Thoracic aorta (tissue), 2 donors: ENCODE measurements around the gene FBLN7. TPM values are rescaled to one million over a fixed set of nuclear protein-coding genes. Genes with fewer than 3 reads are reported as not detected.
"Not testable (repeated sequence)": the region's sequence is repeated elsewhere in the genome, so short reads cannot be mapped to it uniquely, and the experiment has no call there.

Source experiments
- ATAC-seq: fragments of 150-250 bp; one replicate; pipeline ENCODE4 v1.8.0; 2017; ENCODE audit warnings: low read depth; ENCODE audit not compliant: insufficient number of reproducible peaks, low FRiP score
- DNase-seq: peaks from one replicate; pipeline ENCODE4 v3.0.0-alpha.2; 2020; ENCODE audit warnings: low spot score
- H3K27ac ChIP-seq, 2 donors: fragments of 200-600 bp; sonication (generic); 1 replicate in 1 of 2; 2 replicates in 1 of 2; pipeline ENCODE4 v1.5.1; 2016; ENCODE audit warnings: mild to moderate bottlenecking in 2 of 2, moderate library complexity in 2 of 2
- H3K27me3 ChIP-seq: fragments of 200-600 bp; sonication (generic); replicated peaks from 2 replicates; pipeline ENCODE4 v1.6.0; 2016; ENCODE audit warnings: mild to moderate bottlenecking; ENCODE audit not compliant: insufficient read depth
- H3K36me3 ChIP-seq: fragments of 200-600 bp; sonication (generic); one replicate; pipeline ENCODE4 v1.5.1; 2016
- H3K4me1 ChIP-seq, 2 donors: fragments of 200-600 bp; sonication (generic); 1 replicate in 1 of 2; 2 replicates in 1 of 2; pipeline versions ENCODE4 v1.5.1 to v1.6.0; 2016; ENCODE audit warnings: low read depth in 2 of 2, mild to moderate bottlenecking in 1 of 2; ENCODE audit not compliant: control insufficient read depth in 1 of 2
- H3K4me3 ChIP-seq: fragments of 200-600 bp; sonication (generic); 2 replicates; pipeline ENCODE4 v1.5.1; 2016; ENCODE audit warnings: mild to moderate bottlenecking
- H3K9me3 ChIP-seq: fragments of 200-600 bp; sonication (generic); 2 replicates; pipeline ENCODE4 v1.5.1; 2016
- total RNA-seq, 2 donors: library from RNA; depleted of rRNA; stranded (reverse); fragments of >200 nt; gene quantifications; one replicate each; pipeline versions ENCODE4 v1.1.0 to v1.2.3, GENCODE V29; 2016
- TF ChIP-seq, protein P1 (sequence below): fragments of 200-600 bp; sonication (generic); IDR thresholded peaks from one replicate; pipeline ENCODE4 v1.5.1; 2019; ENCODE audit warnings: antibody characterized with exemption

Gene FBLN7
- total RNA-seq, 2 donors from 2014 or later: 5.1 to 15.6 TPM

DNA sequence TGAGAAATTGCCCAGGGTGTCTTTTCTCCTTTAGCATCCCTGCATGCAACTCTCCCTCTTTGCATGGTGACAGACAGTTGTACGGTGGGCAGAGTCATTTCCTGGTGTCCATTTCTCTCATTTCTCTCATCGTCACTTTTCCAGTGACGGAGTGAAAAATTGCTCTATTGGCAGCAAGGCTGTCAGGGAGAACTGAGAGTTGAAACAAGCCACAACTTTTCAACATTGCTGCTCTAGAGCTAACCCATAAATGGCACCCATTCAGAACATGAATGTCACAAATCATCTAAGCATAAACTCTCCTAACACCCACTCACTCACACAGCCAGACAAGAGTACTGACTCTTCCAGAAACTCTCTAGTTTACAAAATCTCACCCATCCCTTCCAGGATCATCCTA, 61.0 kb downstream of the FBLN7 start:
- Histone ChIP-seq H3K4me1 (no peaks in the 10 kb centered on the region), H3K36me3 (no peaks in the 10 kb centered on the region), H3K9me3 (peaks cover 3% of the 10 kb centered on the region), H3K4me3 (no peak overlapping the region), H3K27me3 (no peaks in the 10 kb centered on the region), H3K27ac (no peak overlapping the region)
- ATAC-seq (no peak), DNase-seq (no peak)
- TF ChIP-seq, protein P1, sequence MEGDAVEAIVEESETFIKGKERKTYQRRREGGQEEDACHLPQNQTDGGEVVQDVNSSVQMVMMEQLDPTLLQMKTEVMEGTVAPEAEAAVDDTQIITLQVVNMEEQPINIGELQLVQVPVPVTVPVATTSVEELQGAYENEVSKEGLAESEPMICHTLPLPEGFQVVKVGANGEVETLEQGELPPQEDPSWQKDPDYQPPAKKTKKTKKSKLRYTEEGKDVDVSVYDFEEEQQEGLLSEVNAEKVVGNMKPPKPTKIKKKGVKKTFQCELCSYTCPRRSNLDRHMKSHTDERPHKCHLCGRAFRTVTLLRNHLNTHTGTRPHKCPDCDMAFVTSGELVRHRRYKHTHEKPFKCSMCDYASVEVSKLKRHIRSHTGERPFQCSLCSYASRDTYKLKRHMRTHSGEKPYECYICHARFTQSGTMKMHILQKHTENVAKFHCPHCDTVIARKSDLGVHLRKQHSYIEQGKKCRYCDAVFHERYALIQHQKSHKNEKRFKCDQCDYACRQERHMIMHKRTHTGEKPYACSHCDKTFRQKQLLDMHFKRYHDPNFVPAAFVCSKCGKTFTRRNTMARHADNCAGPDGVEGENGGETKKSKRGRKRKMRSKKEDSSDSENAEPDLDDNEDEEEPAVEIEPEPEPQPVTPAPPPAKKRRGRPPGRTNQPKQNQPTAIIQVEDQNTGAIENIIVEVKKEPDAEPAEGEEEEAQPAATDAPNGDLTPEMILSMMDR: no peak

DNA sequence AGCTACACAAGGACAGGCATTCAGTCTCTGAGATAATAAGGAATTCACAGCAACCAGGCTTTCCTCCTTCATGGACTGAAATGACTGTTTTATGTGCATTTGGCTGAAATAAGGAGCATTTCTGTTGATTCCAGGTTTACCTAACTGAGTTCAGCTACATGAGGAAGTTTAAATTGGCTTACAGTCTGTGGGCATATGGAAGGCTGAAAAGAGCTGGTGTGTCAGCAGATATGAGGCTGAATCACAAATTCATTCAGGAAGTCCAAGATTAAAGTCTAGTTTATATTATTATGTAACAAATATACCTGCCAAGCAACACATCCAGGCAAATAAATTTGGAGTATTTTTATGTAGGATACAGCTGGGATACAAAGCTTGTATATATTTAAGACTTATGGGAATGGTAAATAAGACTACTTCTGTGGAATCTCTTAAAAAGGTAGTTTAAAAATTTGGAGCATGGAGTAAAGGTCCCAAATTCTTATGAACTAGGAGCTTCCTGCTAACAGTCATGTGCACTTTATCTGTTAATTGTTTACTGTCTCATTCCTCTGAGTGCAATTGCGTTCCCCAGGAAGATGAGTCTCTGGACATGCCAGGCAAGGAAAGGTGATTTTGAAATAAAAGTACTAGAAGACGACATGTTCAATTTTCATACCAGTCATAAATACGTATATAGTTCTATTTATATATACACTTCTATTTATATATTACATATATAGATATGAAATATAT, 63.7 kb downstream of the FBLN7 start:
- Histone ChIP-seq H3K36me3 (no peaks in the 10 kb centered on the region), H3K27me3 (no peaks in the 10 kb centered on the region), H3K4me1 (no peaks in the 10 kb centered on the region), H3K4me3 (no peak overlapping the region), H3K9me3 (peaks cover 12% of the 10 kb centered on the region), H3K27ac (no peak overlapping the region)
- ATAC-seq (no peak), DNase-seq (no peak)
- TF ChIP-seq, protein P1: no peak

DNA sequence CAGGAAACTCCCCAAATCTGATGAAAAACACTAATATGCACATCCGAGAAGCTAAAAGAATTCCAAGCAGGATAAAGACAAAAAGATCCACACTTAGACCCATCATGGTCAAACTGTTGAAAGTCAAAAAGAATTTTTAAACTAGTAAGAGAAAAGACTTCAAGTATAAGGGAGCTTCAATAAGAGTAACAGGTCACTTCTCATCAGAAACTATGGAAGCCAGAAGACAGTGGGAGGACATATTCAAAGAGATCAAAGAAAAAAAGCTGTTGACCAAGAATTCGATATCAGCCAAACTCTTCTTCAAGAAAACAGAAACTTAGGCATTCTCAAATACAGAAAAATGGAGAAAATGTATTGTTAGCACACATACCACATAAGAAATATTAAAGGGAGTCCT, 66.2 kb downstream of the FBLN7 start:
- no peaks in the 10 kb centered on the region for H3K4me1 ChIP-seq
- no peak overlapping the region for H3K27ac ChIP-seq
- H3K36me3 ChIP-seq: no peaks in the 10 kb centered on the region
- no peak for DNase-seq
- H3K4me3 ChIP-seq: no peak overlapping the region
- ATAC-seq: no peak
- TF ChIP-seq, protein P1: no peak
- peaks cover 12% of the 10 kb centered on the region for H3K9me3 ChIP-seq
- H3K27me3 ChIP-seq: no peaks in the 10 kb centered on the region

DNA sequence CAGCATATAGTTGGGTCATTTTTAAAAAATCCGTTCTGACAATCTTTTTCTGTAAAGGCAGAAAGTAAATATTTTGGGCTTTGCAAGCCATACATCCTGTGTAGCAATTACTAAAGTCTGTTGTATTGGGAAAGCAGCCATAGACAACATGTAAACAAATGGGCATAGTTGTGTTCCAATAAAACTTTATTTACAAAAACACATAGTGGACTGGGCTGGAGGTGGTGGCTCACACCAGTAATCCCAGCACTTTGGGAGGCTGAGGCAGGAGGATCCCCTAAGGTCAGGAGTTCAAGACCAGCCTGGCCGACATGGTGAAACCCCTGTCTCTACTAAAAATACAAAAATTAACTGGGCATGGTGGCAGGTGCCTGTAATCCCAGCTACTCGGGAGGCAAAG, 69.7 kb downstream of the FBLN7 start:
- not testable (repeated sequence) for ATAC-seq, H3K27me3 ChIP-seq, H3K27ac ChIP-seq, H3K4me1 ChIP-seq, H3K36me3 ChIP-seq, H3K4me3 ChIP-seq, DNase-seq
- H3K9me3 ChIP-seq: peaks cover 12% of the 10 kb centered on the region

DNA sequence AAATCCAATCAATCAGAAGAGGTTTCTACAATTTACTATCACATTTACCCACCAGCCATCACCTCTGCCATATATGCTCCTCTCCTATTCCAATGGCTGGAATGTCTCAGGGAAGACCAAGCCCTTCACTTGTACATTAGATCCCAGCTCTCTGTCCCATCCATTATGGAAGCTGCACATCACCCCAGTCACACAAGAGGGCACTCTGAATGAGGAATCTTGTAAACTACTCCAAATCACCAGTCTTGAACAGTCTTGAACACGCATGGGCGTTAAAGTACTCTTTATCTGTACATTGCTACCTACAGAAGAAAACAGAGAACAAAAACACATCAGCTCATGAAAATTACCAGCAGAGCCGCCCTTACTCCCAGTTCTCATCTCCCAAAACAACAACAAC, 78.0 kb downstream of the FBLN7 start:
- Histone ChIP-seq H3K27ac (no peak overlapping the region), H3K4me3 (no peak overlapping the region), H3K27me3 (no peaks in the 10 kb centered on the region), H3K9me3 (no peaks in the 10 kb centered on the region), H3K36me3 (no peaks in the 10 kb centered on the region), H3K4me1 (peaks cover 0 to 5% of the 10 kb centered on the region in 2 donors)
- no peak for DNase-seq
- ATAC-seq: no peak
- TF ChIP-seq, protein P1: no peak

DNA sequence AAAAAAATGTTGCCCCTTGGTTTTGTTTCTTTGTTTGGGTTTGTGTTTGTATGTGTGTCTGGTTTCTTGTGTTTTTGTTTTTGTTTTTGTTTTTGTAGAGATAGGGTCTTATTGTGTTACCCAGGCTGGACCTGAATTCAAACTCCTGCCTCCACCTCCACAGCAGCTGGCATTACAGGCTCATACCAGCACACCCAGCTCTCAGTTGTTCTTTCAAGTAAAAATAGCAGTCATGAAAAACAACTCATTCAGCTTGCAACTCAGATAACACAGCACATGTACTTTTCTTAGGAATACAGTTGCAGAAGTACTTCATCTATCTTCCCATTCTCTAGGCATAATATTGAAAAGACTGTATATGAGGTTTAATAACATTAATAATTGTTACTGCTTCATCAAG, 79.7 kb downstream of the FBLN7 start:
- ATAC-seq (no peak), DNase-seq (no peak)
- peaks cover 0 to 5% of the 10 kb centered on the region in 2 donors for H3K4me1 ChIP-seq
- H3K27me3 ChIP-seq: no peaks in the 10 kb centered on the region
- H3K4me3 ChIP-seq: no peak overlapping the region
- no peaks in the 10 kb centered on the region for H3K9me3 ChIP-seq
- H3K36me3 ChIP-seq: no peaks in the 10 kb centered on the region
- TF ChIP-seq, protein P1: no peak
- H3K27ac ChIP-seq: no peak overlapping the region
